GM20431 (cell line): ENCODE measurements around the gene KLHL18.

Experiments
- in situ Hi-C: fragments of 300-500 bp; cut with MseI, MboI; formaldehyde crosslinking; loops from one replicate; pipeline ENCODE4 v1.15.0; 2020; ENCODE audit warnings: low sequenced_read_pairs; ENCODE audit not compliant: unreplicated experiment

Gene KLHL18

GRCh38 chr3:47381317-47382157, 98.8 kb downstream of the KLHL18 start:
- in situ Hi-C loops, result no loop called here

DNA sequence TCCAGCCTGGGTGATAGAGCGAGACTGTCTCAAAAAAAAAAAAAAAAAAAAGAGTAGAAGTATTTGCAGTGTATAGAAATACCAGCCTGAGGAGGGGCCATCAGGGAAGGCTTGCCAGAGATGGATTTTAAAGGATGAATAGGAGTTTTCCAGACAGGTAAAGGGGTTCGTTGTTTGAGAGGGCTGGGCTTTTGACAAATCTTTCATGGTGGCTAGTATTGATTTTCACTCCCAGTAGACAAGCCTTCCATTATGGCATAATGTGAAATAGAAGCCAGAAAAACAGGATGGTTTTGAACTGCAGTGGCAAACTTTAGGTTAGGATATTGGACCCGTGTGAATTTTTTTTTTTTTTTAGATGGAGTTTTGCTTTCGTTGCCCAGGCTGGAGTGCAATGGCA, 101.7 kb downstream of the KLHL18 start:
- in situ Hi-C loops, result no loop called here

GRCh38 chr3:47385007-47385406, 102.3 kb downstream of the KLHL18 start:
- in situ Hi-C loops, result no loop called here

DNA sequence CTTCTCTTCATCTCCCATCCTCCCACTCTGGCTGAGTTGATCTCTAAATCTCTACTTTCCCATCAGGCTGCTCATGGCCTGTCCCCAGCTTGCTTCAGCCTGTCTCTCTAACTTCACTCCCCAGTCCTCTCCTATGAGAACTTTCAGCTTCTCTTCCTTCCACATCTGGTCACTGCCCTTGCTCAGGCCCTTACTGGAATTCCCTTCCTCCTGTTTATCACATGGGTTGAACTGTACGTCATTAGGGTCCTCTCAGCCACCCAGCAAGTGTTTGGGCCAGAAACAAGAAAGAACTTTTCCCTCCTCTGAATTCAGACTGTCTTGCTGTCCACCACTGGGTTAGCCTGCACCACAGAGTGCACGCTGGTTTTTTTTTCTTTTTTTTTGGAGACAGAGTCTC, 103.1 kb downstream of the KLHL18 start:
- in situ Hi-C loops, result no loop called here

DNA sequence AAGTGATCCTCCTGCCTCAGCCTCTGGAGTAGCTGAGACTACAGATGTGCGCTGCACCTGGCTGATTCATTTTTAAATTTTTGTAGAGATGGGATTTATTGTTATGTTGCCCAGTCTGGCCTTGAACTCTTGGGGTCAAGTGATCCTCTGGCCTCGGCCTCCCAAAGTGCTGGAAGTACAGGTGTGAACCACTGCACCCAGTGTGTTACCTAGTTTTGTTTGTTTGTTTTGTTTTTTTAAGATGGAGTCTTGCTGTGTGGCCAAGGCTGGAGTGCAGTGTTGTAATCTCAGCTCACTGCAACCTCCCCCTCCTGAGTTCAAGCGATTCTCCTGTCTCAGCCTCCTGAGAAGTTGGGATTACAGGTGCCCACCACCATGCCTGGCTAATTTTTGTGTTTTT, 110.2 kb downstream of the KLHL18 start:
- in situ Hi-C loops, result no loop called here

DNA sequence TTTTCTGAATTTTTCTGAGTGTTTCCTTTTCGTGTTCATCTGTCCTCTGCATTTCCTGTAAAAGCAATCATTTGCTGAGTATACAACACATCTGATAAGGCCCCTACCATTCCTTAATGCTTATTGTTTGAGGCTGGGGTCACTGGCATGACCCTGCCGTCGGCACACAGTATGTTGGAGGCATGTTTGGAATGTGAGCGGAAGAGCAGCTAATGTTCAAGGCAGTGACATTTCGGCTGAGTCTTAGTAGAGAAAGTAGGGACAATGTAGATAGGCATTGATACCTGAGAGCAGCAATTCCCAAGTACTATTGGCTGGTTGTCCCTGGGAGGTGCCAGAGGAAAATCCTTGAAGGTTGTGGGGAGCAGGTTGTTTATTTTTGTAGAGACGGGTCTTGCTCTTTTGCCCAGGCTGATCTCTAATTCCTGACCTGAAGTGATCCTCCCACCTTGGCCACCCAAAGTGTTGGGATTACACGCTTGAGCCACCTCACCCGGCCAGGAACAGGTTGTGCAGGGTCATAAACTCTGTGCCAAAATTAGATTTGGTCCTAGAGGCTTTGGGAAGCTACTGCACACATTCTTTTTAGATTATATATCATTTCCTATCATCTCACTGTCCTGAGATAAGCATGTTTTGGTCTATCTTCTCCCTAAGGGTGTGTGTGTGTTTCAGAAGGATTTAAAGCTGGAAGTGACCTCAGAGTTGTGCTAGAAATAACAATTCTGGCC, 111.6 kb downstream of the KLHL18 start:
- in situ Hi-C loops, result no loop called here

DNA sequence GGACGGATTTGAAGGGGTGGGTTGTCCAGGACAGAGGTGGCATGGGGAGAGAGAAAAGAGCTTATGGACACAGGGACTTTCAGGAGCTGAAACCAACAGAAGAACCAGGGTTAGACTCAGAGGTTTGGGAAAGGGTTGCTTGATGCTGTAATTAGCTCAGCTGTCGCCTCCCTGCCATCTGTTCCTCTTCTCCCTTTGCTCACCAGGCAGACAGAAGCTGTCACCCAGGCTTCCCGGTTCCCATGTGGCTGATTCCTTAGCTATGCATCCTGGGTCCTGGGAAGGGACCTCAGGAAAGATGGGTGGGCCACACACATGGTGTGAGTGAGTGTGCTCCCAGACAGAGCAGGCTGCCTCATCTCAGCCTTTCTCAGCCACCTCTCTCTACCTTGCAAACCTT, 112.1 kb downstream of the KLHL18 start:
- in situ Hi-C loops, result no loop called here
